Fibroblast of upper back skin (primary cell): ENCODE data around the gene RANBP1.

ENCODE experiments used
- DNase-seq: peaks from one replicate; pipeline ENCODE4 v3.0.0-alpha.2; 2013

The RANBP1 gene

GRCh38 chr22:20109411-20110358 is 6.2 kb upstream of the RANBP1 start:
- no peak for DNase-seq

DNA sequence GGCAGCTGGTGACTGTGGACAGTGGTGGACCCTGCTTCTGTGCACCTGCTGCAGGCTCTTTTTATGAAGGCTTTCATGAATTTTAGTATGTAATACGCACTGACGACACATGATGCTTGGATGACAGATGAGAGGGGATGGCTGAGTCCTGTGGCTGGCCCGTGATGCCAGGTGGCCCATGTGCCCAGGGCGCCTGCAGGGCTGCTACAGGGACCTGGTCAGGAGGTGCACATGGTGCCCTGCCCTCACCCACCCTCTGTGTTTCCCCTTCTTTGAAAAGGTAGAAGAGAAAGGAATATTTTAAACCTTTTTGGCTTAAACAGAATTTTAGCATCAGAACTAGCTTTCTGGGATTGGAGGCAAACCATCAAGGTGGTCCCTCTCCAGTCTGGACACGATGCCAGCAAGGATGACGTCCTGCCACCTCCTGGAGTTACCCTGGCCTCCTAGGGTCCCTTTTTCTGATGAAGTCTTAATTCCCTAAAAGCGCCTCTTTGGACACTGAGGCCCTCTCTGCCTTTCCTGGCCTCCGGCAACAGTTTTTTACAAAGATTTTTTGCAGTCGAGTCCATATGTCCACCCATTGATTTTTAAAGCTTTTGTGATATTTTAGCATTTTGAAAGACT is 5.4 kb upstream of the RANBP1 start:
- no peak for DNase-seq

DNA sequence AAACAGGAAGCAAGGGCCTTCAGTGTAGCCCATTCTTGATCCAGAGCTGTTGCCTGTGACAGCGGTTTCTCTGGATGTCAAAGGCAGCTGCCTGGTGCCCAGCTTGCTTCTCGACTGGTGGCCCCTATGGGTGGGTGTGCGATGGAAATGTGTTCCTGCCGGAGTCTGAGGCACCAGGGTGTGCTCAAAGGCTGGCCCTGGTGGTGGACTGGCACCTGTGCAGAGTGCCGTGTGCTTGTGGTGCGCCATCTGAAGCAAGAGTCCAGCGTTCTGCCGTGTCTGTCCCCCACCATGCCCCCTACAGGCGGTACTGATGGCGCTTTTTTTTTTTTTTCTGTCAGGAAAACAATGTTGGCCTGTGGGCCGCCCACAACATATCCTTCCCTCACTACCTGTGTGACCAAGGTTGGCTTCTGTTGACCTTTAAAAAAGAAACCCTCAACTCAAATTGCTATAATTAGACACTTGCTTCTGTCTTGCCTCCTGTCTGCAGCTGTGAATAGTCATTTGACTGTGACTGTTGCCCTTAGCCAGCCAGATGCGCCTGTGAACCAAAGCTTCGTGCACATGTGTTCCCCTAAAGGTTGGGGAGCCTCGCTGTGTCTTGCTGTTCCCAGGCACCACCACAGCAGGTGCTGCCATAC is 4.7 kb upstream of the RANBP1 start:
- DNase-seq: no peak

- DNase-seq: no peak
These were observed 3.9 kb upstream of the RANBP1 start for GRCh38 chr22:20111689-20112622.

DNA sequence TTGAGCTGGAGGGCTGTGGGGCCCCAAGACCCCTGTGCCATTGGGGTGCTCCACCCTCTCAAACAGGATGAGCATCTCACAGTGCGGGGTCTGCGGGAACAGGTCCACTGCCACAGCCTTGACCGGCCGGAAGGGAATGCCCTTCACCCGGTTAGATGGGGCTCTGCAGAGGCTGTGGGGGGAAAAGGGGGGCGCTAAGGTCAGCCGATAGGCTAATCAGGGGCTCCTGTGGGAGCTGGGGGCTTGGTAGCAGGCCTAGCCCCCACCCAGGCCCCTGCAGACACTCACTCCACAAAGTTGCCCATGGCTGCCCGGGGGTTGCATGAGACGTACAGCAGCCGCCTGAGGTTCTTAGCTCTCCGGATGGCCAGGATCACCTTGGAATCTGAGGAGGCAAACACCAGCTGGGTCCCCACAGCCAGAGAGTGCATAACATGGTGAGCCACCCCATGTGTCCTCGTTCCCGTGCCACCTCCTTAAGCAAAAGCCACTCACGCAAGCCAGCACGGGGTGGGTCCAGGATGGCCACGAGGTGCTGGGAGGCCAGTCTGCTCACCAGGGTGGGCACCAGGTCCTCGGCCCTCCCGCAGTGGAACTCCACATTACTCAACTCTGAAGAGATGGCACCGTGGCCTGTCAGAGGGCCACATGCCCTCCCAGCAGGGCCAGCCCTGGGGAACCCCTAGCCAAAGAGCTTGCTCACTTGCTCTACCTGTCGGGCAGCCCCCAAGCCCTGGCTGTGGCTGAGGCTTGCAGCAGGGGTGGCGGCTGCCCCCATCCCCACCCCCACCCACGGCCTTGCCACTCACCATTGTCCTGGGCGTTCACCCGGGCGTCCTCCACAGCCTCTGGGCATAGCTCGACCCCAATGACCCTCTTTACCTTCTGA is 3.0 kb upstream of the RANBP1 start:
- no peak for DNase-seq

DNA sequence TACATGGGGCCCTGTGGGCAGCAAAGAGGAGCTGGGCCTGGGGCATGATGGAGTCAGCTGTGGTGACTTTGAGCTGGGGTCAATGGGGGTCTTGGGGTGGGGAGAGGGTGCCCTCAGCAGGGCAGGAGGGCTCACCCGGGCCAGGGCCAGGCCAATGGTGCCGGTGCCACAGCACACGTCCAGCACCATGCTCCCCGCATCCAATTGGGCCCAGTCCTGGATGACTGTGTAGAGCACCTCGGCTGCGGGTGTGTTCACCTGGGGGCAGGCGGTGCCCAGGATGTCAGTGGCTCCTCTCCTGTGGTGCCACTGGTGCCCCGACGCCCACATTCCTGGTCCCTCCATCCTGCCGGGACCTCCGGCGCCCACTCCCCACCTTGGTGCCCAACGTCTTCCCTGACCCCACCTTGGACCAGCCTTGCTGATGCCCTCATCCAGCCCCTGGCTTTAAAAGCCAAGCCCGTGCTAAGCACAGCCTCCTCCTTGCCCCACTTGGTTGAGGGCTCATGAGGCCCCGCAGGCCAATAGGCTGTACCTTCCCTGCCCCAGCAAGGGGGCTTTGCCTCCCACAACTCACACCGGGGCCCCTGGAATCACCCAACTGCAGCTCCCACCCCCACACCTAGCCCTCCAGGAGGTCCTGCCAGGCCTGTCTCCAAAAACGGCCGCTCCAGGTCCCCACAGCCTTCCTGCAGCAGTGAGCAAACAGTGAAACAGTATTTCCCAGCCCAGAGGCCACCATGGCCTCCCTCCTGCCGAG is 2.2 kb upstream of the RANBP1 start:
- DNase-seq: no peak

- no peak for DNase-seq
These were observed 1.1 kb upstream of the RANBP1 start for GRCh38 chr22:20114506-20115475.

DNA sequence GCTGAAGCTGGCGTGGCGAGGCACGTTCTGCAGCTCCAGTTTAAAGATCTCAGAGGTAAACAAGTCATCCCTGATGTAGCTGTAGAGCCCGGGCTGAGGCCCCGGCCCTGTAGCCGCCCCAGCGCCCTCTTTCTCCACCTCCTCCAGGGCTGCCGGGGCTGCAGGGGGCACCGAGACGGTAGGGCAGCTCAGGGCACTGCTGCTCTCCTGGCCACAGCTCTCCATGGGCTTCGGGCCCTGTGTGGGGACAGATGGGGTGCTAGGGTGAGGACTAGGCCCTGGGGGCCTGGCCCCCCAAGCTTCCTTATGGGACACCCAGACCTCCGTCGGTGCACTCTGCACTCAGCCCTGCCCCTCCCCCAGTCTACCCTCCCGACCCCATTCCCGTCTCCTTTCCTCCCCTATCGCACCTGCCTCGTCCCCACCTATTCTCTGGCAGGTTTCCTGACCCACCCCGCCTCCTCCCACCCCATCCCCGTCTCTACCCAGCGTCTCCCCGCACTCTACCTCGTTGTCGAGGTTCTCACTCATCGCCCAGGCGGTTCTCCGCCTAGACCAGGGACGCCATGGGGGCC is 559 bp downstream of the RANBP1 start:
- DNase-seq: no peak

DNA sequence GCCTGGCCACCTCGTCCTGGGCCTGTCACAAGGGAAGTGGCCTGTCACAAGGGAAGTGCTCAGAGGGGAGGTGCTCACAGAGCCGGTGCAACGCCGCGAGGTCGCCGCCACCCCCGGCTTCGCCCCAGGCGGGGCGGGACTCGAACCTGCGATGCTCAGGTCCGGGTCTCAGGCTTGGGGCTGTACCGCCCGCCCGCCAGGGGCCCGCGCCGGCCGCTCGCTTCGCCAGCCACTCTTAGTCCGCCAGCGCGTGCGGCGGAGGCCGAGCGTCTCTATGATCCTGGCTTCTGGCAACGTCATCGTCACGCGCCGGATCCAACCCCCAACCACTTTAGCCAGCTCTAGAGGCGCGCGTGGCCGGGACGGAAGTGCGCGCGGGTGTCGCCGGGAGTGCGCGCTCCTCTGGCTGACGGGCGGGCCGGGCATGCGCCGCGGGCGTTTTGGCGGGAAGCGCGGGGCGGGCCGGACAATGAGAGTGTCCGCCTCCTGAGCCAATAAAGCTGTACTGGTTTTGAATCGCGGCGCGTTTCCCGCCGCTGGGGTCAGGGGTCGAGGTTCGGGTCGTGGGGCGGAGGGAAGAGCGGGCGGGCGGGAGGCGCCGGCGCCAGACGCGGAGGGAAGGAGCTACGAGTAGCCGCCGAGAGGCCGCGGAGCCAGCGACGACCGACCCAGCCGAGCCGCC is 1.2 kb downstream of the RANBP1 start, which contains the start of gene TRMT2A:
TRMT2A (minus strand) TSS at position 276 of the 682 bp plus-strand sequence. CDS start 320 bp downstream, outside the sequence.
- DNase-seq: peak; percentile 97

GRCh38 chr22:20117633-20118299 is 1.9 kb downstream of the RANBP1 start:
- no peak for DNase-seq

DNA sequence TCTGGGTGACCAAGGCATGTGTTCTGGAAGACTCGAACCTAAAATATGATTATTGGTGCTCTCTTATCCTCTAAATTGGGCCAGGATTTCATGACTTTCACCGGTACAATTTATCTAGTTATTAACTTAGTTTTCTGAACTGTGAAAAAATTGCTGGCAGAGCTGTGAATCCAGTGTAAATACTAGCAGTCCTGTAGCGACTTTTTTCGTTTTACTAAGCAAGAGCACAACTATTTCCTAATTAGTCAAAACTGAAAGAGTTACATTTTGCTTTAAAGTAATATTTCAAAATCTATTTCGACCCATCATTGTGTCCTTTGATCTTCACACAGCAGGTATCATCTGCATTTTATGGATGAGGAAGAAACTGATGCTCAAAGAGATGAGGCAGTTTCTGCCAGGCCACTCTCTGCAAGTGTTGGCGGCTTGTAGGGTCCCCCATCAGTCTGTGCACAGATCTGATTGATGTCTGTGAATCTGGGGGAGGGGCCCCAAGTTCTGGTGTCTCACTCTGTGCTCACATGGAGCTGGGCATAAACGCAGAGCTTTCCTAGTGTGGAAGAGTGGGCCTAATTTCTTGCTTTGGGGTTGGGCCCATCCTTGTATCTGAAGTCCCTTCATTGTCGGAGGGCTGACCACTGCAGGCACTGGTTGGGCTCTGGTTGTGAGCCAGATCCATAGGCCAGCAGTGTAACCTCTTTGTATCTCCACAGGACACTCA is 2.6 kb downstream of the RANBP1 start:
- DNase-seq: no peak

GRCh38 chr22:20121856-20122415 is 6.0 kb downstream of the RANBP1 start:
- DNase-seq: no peak

- no peak for DNase-seq
These were observed 7.6 kb downstream of the RANBP1 start for GRCh38 chr22:20123366-20124082.

DNA sequence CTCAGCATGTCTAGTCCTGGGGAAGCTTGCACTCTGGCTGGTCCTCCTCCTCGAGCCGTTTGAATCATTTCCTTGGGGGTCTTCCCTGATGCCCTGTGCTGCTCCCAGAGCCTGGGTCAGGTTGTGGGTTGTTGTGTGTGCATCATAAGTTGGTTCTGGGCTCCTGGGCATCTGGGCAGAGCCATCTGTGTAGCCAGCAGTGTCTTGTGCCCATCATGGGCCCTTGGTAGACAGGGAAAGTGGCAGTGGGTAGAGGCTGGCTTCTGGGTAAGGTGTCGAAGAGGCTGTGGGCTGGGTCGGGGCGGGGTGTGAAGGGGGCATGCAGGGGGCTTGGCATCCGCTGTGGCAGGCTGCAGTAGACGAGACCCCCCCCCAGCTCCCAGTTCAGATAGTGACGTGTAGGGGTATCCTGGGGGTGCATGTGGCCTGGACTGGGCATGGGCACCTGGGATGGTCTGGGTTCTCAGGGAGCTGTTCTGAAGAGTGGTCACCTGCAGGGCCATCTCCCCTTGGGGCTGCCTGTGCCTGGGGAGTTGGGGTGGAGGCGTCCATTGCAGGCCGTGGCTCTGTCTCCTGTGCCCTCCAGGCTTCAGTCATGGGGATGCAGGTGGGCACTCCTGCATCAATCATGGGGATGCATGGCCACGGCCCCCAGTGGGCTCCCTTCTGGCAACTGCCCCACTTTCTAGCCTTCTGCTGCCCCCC is 8.3 kb downstream of the RANBP1 start:
- no peak for DNase-seq
